Panc1 (cell line): ENCODE data around the gene VARS1.

Experiments used
- CTCF ChIP-seq: fragments of 450-650 bp; IDR thresholded peaks from 2 replicates; pipeline ENCODE4 v1.5.1; 2017; ENCODE audit warnings: mild to moderate bottlenecking
- POLR2AphosphoS5 ChIP-seq: IDR thresholded peaks from 2 replicates; pipeline ENCODE4 v1.6.1; 2012; ENCODE audit warnings: mild to moderate bottlenecking, low read depth, low read length, moderate library complexity
- REST ChIP-seq, 2 experiments: IDR thresholded peaks; 2 replicates each; pipeline ENCODE4 v1.6.1; 2011 to 2012; ENCODE audit warnings: low read depth in 2 of 2, control low read depth in 1 of 2, low read length in 1 of 2, mild to moderate bottlenecking in 1 of 2, moderate library complexity in 1 of 2; ENCODE audit not compliant: insufficient read depth in 1 of 2

GRCh38 chr6:31795616-31796298, at the start of gene VARS1:
- TF ChIP-seq CTCF (peak; percentile 91), REST (IDR thresholded peaks at IDR 0.05; ENCODE audit: insufficient read depth in 1 of 2, low read depth in 2 of 2, low read length in 1 of 2) (no peak), POLR2AphosphoS5 (peak; percentile 62)
